ENCODE measurements around the gene CREM. TPM values are rescaled to one million over a fixed set of nuclear protein-coding genes. Genes with fewer than 3 reads are reported as not detected.

CREM gene
- polyA plus RNA-seq, 3 donors = 11.4 to 12.4 (median 12.1) TPM

DNA sequence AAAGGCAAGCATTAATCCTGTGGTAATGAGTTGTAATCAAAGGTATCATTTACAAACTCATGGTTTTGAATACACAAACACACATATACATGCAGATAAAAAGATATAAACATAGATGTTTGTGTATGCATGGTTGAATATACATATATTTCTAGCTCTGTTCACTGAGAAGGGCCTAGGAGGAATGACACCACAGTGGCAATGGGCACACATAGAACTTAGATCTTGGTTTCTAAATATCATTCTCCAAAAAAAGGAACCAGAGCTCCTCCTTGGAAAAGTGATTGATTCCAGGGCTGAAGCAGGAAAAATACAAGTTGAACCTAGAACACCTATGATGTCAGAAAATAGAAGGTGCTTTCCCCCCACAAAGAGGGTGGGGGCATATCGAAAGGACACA, 43.4 kb upstream of the CREM start:
- no peak overlapping the region for H3K9ac ChIP-seq (ENCODE audit: insufficient read depth, low read length, poor library complexity, severe bottlenecking)
- Mint-ChIP-seq H3K9me3 (peaks cover 0 to 9% (median 2%) of the 10 kb centered on the region in 7 donors), H3K27me3 (ENCODE audit: low read depth in 3 of 3) (peaks cover 0 to 1% (median 0%) of the 10 kb centered on the region in 3 donors), H3K36me3 (peaks cover 29 to 30% of the 10 kb centered on the region in 2 donors), H3K4me3 (no peak overlapping the region), H3K4me1 (peaks cover 21% of the 10 kb centered on the region), H3K27ac (peak overlapping the region in 2 of 7 donors; percentile 20 to 40)
- H3K4me2 ChIP-seq (replicated peaks; ENCODE audit: extremely low read depth, low read length, poor library complexity, severe bottlenecking) = no peak overlapping the region
- no CpG with 5 or more reads among the region's 1 CpG for WGBS (ENCODE audit: insufficient coverage)
- H3K27me3 ChIP-seq (ENCODE audit: control insufficient read depth in 2 of 2, insufficient read depth in 2 of 2, low read length in 2 of 2) = no peaks in the 10 kb centered on the region
- no peak for DNase-seq
- peaks cover 0 to 4% of the 10 kb centered on the region in 2 donors for H3K9me3 ChIP-seq (replicated peaks in 1 of 2; ENCODE audit: control insufficient read depth in 1 of 2, insufficient read depth in 1 of 2, low read length in 2 of 2)
- H3K27ac ChIP-seq (ENCODE audit: low read depth in 1 of 2, low read length in 2 of 2) = no peak overlapping the region
- no peak overlapping the region for H2AFZ ChIP-seq (ENCODE audit: insufficient read depth, low read depth, low read length, poor library complexity, severe bottlenecking)
- H3K4me3 ChIP-seq (replicated peaks in 1 of 3; ENCODE audit: low read depth in 2 of 3, low read length in 3 of 3) = no peak overlapping the region
- peaks cover 97% of the 10 kb centered on the region for H3K79me2 ChIP-seq (ENCODE audit: insufficient read depth, low read length)
- peaks cover 0 to 21% of the 10 kb centered on the region in 2 donors for H3K36me3 ChIP-seq (replicated peaks in 1 of 2; ENCODE audit: control insufficient read depth in 1 of 2, insufficient read depth in 2 of 2, low read length in 2 of 2)
- peaks cover 88% of the 10 kb centered on the region for H4K20me1 ChIP-seq (ENCODE audit: insufficient read depth, low read length)
- peaks cover 0 to 3% of the 10 kb centered on the region in 2 donors for H3K4me1 ChIP-seq (ENCODE audit: control insufficient read depth in 1 of 2, insufficient read depth in 2 of 2, low read length in 2 of 2)
- no peak for TF ChIP-seq CTCF (IDR thresholded peaks at IDR 0.05)
- intact Hi-C loops (cut with micrococcal nuclease) = no loop called here

- H3K4me3 ChIP-seq (replicated peaks in 1 of 3; ENCODE audit: low read depth in 2 of 3, low read length in 3 of 3) = peak overlapping the region; percentile 79 to 95 (median 92)
Observed at GRCh38 chr10:35089611-35090161, 37.0 kb upstream of the CREM start.

More at GRCh38 chr10:35089611-35090161, 37.0 kb upstream of the CREM start:
- Mint-ChIP-seq H3K36me3 (peaks cover 4 to 5% of the 10 kb centered on the region in 2 donors), H3K27ac (peak overlapping the region; percentile 68 to 97 (median 85)), H3K27me3 (ENCODE audit: low read depth in 3 of 3) (peaks cover 0 to 1% (median 0%) of the 10 kb centered on the region in 3 donors), H3K4me1 (peaks cover 51% of the 10 kb centered on the region), H3K4me3 (peak overlapping the region; percentile 89 to 94), H3K9me3 (peaks cover 3 to 11% (median 7%) of the 10 kb centered on the region in 7 donors)
- H3K27me3 ChIP-seq (ENCODE audit: control insufficient read depth in 2 of 2, insufficient read depth in 2 of 2, low read length in 2 of 2) = no peaks in the 10 kb centered on the region
- peaks cover 57% of the 10 kb centered on the region for H3K79me2 ChIP-seq (ENCODE audit: insufficient read depth, low read length)
- no peaks in the 10 kb centered on the region for H3K36me3 ChIP-seq (replicated peaks in 1 of 2; ENCODE audit: control insufficient read depth in 1 of 2, insufficient read depth in 2 of 2, low read length in 2 of 2)
- H3K9me3 ChIP-seq (replicated peaks in 1 of 2; ENCODE audit: control insufficient read depth in 1 of 2, insufficient read depth in 1 of 2, low read length in 2 of 2) = peaks cover 4 to 6% of the 10 kb centered on the region in 2 donors
- WGBS (ENCODE audit: insufficient coverage) = 0% methylated on average over 4 of the region's 27 CpGs
- peak overlapping the region; percentile 76 for H2AFZ ChIP-seq (ENCODE audit: insufficient read depth, low read depth, low read length, poor library complexity, severe bottlenecking)
- TF ChIP-seq CTCF (IDR thresholded peaks at IDR 0.05) = no peak
- H3K4me1 ChIP-seq (ENCODE audit: control insufficient read depth in 1 of 2, insufficient read depth in 2 of 2, low read length in 2 of 2) = peaks cover 24 to 32% of the 10 kb centered on the region in 2 donors
- peak overlapping the region; percentile 90 for H3K4me2 ChIP-seq (replicated peaks; ENCODE audit: extremely low read depth, low read length, poor library complexity, severe bottlenecking)
- H3K27ac ChIP-seq (ENCODE audit: low read depth in 1 of 2, low read length in 2 of 2) = peak overlapping the region; percentile 78 to 96
- intact Hi-C loops (cut with micrococcal nuclease) = loop anchor here (2.0 to 5.0 kb wide), 2 partner anchors 37 to 38 kb away; partner anchors contain the start of gene CREM (in 2 of the 2)
- peaks cover 29% of the 10 kb centered on the region for H4K20me1 ChIP-seq (ENCODE audit: insufficient read depth, low read length)
- DNase-seq = no peak
- peak overlapping the region; percentile 94 for H3K9ac ChIP-seq (ENCODE audit: insufficient read depth, low read length, poor library complexity, severe bottlenecking)

Measured in CD14-positive monocyte (primary cell).